CD4-positive, alpha-beta T cell treated with Interleukin-6 for 4 hours (primary cell): Measurements from ENCODE around the gene MAGEA9B.
"Not testable (repeated sequence)": the region's sequence is repeated elsewhere in the genome, so short reads cannot be mapped to it uniquely, and the experiment has no call there.

Experiments
- DNase-seq: peaks from one replicate; pipeline ENCODE4 v3.0.0-alpha.2; 2020; ENCODE audit warnings: mixed read lengths

Gene MAGEA9B

DNA sequence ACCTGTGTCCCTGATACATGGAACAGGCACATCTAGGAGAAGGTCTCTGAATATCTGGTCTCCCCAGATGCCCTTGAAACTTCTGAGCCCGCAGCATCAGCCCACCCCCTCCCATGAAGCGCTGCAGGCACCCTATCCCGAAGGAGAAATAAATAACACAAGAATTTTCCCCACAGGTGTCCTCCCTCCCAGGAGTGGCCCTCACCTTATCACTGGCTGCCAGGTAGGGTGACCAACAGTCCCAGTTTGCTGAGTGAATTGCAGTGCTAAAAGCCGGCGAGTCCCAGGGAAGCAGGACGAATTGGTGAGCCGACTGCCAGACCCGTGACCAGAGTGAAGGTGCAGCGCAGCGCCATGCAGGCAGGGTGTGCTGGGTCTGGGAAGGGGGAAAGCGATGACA, 53.3 kb downstream of the MAGEA9B start:
- DNase-seq, result not testable (repeated sequence)

DNA sequence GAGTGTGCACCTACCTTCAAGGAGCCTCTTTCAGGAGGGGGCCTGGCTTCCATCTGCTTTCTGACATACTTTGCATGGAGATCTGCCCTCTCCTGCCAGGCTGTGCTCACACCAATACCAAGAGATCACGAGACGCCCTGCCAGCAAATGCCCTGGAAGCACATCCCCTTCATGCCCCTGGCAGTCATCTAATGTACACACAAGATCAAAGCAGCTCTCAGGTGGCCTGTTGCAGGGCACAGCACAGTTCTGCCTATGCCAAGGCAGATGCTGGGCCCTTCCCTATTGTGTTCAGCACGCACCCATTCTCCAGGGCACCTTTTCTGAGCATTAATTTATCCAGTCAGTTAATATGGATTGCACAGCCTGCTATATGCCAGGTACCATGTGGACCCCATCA, 54.4 kb downstream of the MAGEA9B start:
- DNase-seq, result not testable (repeated sequence)
